ENCODE measurements around the gene RPS16.

- TF ChIP-seq POLR2A (IDR thresholded peaks at IDR 0.05) (no peak), CTCF (IDR thresholded peaks at IDR 0.05) (no peak)
Observed at GRCh38 chr19:39401549-39402345, 34.0 kb downstream of the RPS16 start.
